SU-DHL-6 (cell line): ENCODE results near the gene POU3F3.

ENCODE experiments used
- H2AFZ ChIP-seq: fragments of 200-600 bp; sonication (generic); 2 replicates; pipeline ENCODE4 v1.6.1; 2014; ENCODE audit warnings: low read depth, mild to moderate bottlenecking, moderate library complexity, mixed read lengths, antibody characterized with exemption, low read length; ENCODE audit not compliant: severe bottlenecking
- H3F3A ChIP-seq: fragments of 200-600 bp; shearing (Covaris generic); 2 replicates; pipeline ENCODE4 v1.6.0; 2016; ENCODE audit warnings: antibody characterized with exemption, mild to moderate bottlenecking; ENCODE audit not compliant: insufficient read depth
- H3K27ac ChIP-seq: fragments of 200-600 bp; sonication (generic); 2 replicates; pipeline ENCODE4 v1.5.1; 2016; ENCODE audit warnings: low read depth, mild to moderate bottlenecking, low read length, moderate library complexity, mixed read lengths
- H3K27me3 ChIP-seq: fragments of 200-600 bp; sonication (generic), shearing (Covaris generic); 2 replicates; pipeline ENCODE4 v1.6.0; 2014; ENCODE audit warnings: mild to moderate bottlenecking, low read length
- H3K36me3 ChIP-seq: fragments of 200-600 bp; sonication (generic); 2 replicates; pipeline ENCODE4 v1.6.1; 2014; ENCODE audit warnings: mild to moderate bottlenecking, low read length, mixed read lengths
- H3K4me2 ChIP-seq: fragments of 300-600, 200-600 bp; shearing (Covaris generic), sonication (generic); 2 replicates; pipeline ENCODE4 v1.6.0; 2014; ENCODE audit warnings: low read length, low read depth, mild to moderate bottlenecking; ENCODE audit not compliant: poor library complexity, severe bottlenecking
- H3K4me3 ChIP-seq: fragments of 200-600 bp; sonication (generic); 2 replicates; pipeline ENCODE4 v1.5.1; 2014; ENCODE audit warnings: antibody characterized with exemption, low read length, mild to moderate bottlenecking, mixed read lengths; ENCODE audit not compliant: insufficient read depth, poor library complexity, severe bottlenecking
- H3K79me2 ChIP-seq: fragments of 200-600 bp; sonication (generic); 2 replicates; pipeline ENCODE4 v1.6.1; 2014; ENCODE audit warnings: mild to moderate bottlenecking, low read length, moderate library complexity; ENCODE audit not compliant: insufficient read depth
- H3K9ac ChIP-seq: fragments of 200-600 bp; sonication (generic); 2 replicates; pipeline ENCODE4 v1.7.0; 2014; ENCODE audit warnings: mild to moderate bottlenecking, low read length
- H3K9me2 ChIP-seq: fragments of 200-600 bp; sonication (generic); replicated peaks from 2 replicates; pipeline ENCODE4 v1.6.1; 2014; ENCODE audit warnings: low read length; ENCODE audit not compliant: insufficient read depth
- H3K9me3 ChIP-seq: fragments of 200-600 bp; sonication (generic); 2 replicates; pipeline ENCODE4 v1.6.1; 2014; ENCODE audit warnings: low read length, mixed read lengths; ENCODE audit not compliant: insufficient read depth
- H4K20me1 ChIP-seq: fragments of 200-600 bp; sonication (generic); 2 replicates; pipeline ENCODE4 v1.6.1; 2014; ENCODE audit warnings: low read depth, mild to moderate bottlenecking, antibody characterized with exemption, low read length, moderate library complexity, mixed read lengths
- EZH2phosphoT487 ChIP-seq: fragments of 200-600 bp; sonication (generic), shearing (Covaris generic); conservative IDR thresholded peaks from 2 replicates; pipeline ENCODE4 v1.6.1; 2018; ENCODE audit warnings: mild to moderate bottlenecking, antibody characterized with exemption, low read length, moderate library complexity, mixed read lengths
- TF ChIP-seq, protein P1 (sequence below): fragments of 200-600 bp; sonication (generic); IDR thresholded peaks from one replicate; pipeline ENCODE4 v1.5.1; 2017; ENCODE audit warnings: antibody characterized with exemption, mild to moderate bottlenecking, low read length, moderate library complexity; ENCODE audit not compliant: insufficient read depth, poor library complexity, severe bottlenecking

The POU3F3 gene

DNA sequence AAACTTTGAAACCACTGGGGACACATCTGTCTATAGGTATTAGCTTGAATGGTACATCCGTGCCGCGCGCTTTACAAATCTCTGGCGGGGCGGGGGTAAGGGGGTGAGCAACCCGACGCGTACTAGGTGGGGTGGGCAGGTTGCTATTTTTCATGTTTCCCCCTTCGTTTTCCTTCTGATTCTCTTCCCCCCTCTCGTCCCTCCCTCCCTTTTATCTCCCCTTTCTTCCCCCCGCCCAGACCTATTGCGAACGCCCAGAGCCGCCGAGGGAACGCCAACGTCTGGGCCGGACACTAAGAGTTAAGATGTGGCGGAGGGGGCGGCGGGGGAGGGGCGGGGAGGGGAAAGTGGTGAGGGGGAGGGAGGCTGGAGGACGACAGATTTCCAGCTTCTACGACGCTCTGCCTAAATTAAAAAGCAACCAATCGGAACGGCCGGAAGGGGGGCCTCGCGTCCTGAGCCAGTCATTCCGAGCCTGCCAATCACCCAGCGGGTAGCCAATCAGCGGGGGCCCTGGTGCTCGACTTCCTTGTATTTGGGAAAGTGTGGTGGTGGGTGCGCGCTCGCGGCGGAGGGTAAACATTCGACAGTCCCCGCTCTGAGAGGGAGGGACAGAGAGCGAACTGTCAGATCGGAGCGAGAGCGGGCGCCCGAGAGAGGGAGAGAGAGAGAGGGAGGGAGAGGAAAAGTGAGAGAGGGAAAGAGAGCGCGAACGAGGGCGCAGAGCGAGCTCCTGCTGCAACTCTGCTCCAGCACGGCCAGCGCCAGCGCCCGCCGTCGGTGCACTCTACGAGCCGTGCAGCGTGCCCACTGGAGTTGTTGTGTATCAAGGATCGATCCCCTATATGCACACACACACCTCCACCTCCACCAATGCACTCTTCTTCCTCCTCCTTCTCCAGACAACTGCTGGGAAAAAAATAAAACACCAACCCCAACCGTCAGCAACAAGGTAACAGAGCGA, at the start of gene POU3F3:
Gene POU3F3, plus strand, starts transcription at position 582 of the 964 bp plus-strand sequence. CDS start 1,396 bp downstream, outside the sequence.
- no peaks in the 10 kb centered on the region for H3F3A ChIP-seq
- H3K4me3 ChIP-seq: no peak within 1 kb of the TSS
- no peaks in the 10 kb centered on the region for H3K9me2 ChIP-seq
- H4K20me1 ChIP-seq: no peaks in the 10 kb centered on the region
- peak within 1 kb of the TSS; percentile 48 for H3K4me2 ChIP-seq
- no peak for TF ChIP-seq EZH2phosphoT487
- TF ChIP-seq, protein P1, sequence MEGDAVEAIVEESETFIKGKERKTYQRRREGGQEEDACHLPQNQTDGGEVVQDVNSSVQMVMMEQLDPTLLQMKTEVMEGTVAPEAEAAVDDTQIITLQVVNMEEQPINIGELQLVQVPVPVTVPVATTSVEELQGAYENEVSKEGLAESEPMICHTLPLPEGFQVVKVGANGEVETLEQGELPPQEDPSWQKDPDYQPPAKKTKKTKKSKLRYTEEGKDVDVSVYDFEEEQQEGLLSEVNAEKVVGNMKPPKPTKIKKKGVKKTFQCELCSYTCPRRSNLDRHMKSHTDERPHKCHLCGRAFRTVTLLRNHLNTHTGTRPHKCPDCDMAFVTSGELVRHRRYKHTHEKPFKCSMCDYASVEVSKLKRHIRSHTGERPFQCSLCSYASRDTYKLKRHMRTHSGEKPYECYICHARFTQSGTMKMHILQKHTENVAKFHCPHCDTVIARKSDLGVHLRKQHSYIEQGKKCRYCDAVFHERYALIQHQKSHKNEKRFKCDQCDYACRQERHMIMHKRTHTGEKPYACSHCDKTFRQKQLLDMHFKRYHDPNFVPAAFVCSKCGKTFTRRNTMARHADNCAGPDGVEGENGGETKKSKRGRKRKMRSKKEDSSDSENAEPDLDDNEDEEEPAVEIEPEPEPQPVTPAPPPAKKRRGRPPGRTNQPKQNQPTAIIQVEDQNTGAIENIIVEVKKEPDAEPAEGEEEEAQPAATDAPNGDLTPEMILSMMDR: no peak
- no peaks in the 10 kb centered on the region for H3K27me3 ChIP-seq
- H2AFZ ChIP-seq: no peak within 1 kb of the TSS
- no peaks in the 10 kb centered on the region for H3K9me3 ChIP-seq
- no peak within 1 kb of the TSS for H3K9ac ChIP-seq
- H3K79me2 ChIP-seq: no peaks in the 10 kb centered on the region
- H3K36me3 ChIP-seq: no peaks in the 10 kb centered on the region
- no peak within 1 kb of the TSS for H3K27ac ChIP-seq

DNA sequence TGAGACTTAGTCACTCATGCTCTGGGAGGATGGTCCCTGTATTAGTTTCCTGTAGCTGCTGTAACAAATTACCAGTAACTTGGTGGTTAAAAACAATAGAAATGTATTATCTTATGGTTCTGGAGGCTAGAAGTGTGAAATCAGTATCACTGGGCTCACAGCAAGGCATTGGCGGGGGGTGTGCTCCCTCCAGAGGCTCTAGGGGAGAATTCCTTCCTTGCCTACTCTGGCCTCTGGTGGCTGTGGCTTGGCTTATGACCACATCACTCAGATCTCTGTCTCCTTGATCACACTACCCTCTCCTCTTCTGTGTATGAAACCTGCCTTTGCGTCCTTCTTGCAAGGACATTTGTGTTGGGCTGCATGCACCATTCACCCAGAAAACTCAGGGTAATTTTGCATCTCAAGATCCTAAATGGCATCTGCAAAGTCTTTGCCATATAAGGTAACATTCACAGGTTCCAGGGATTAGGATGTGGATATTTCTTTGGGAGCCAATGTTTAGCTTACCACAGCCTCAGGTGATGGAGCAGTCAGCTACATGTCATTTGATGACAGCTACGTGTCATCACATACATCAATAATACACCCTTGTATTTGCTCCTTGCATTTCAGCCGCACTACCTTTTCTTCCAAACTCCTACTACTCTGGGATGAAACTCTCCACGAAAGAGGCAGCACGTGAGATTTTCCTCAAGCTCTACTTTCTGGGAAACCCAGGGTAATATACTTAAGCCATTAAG, 49.6 kb upstream of the POU3F3 start:
- TF ChIP-seq EZH2phosphoT487: no peak
- TF ChIP-seq, protein P1: no peak
- Histone ChIP-seq H3K9me3 (no peaks in the 10 kb centered on the region), H4K20me1 (no peaks in the 10 kb centered on the region)

DNA sequence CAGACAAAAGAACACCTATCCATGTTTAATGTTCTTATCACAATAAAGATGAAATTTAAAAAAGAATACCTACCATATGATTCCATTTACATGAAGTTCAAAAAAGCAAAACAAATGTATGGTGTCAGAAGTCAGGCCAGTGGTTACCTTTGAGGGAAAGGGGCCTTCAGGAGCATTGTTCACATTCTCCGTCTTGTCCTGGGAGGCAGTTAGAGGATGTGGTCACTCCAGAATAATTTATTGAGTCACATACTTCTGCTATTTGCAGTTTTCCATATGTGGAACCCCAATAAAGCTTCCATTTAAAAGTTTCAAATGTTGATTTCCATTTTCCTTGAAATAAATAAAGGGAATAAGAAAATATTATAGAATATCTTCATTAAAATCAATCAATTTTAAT, 41.6 kb upstream of the POU3F3 start:
- Histone ChIP-seq H3K9ac (no peak overlapping the region), H3K4me2 (no peak overlapping the region), H2AFZ (no peak overlapping the region), H4K20me1 (no peaks in the 10 kb centered on the region), H3K9me3 (no peaks in the 10 kb centered on the region), H3K79me2 (no peaks in the 10 kb centered on the region), H3K36me3 (no peaks in the 10 kb centered on the region), H3K27ac (no peak overlapping the region), H3K27me3 (no peaks in the 10 kb centered on the region), H3K9me2 (no peaks in the 10 kb centered on the region), H3F3A (no peaks in the 10 kb centered on the region), H3K4me3 (no peak overlapping the region)
- TF ChIP-seq EZH2phosphoT487: no peak
- TF ChIP-seq, protein P1: no peak

More for the DNA sequence above, 49.6 kb upstream of the POU3F3 start:
- H3K4me3 ChIP-seq: no peak overlapping the region
- H3K4me2 ChIP-seq: no peak overlapping the region
- no peak overlapping the region for H3K27ac ChIP-seq
- no peaks in the 10 kb centered on the region for H3K79me2 ChIP-seq
- H3K27me3 ChIP-seq: no peaks in the 10 kb centered on the region
- H3F3A ChIP-seq: no peaks in the 10 kb centered on the region
- H3K9ac ChIP-seq: no peak overlapping the region
- H3K9me2 ChIP-seq: no peaks in the 10 kb centered on the region
- no peaks in the 10 kb centered on the region for H3K36me3 ChIP-seq
- no peak overlapping the region for H2AFZ ChIP-seq
